A673 (cell line): ENCODE measurements around the gene NAT16. TPM values are rescaled to one million over a fixed set of nuclear protein-coding genes. Genes with fewer than 3 reads are reported as not detected.

Source experiments
- BruUV-seq: library from RNA; stranded (reverse); fragments of 400-500 nt; replicated peaks from 2 replicates; lab custom pipeline; 2021; lab: Mats Ljungman, UMichigan
- CTCF ChIA-PET: fragments of 300-600 bp; sonication (Branson Sonifier 250); formaldehyde crosslinking; loops from one replicate; lab custom pipeline; 2022; ENCODE audit warnings: antibody characterized with exemption; lab: Charles Lee
- POLR2A ChIA-PET: fragments of 300-600 bp; sonication (Branson Sonifier 250); formaldehyde crosslinking; loops from one replicate; lab custom pipeline; 2022; ENCODE audit warnings: antibody characterized with exemption; ENCODE audit not compliant: low non-redundant PET; lab: Charles Lee
- DNase-seq: peaks from one replicate; pipeline ENCODE4 v3.0.0-alpha.2; 2015; ENCODE audit warnings: low spot score
- H3K27ac ChIP-seq: fragments of 200-600 bp; sonication (generic); 2 replicates; pipeline ENCODE4 v1.5.1; 2016; ENCODE audit warnings: mixed run types, low read depth, mild to moderate bottlenecking, mixed read lengths, antibody characterized with exemption, low read length; ENCODE audit not compliant: poor library complexity, severe bottlenecking
- H3K27me3 ChIP-seq: fragments of 200-600 bp; sonication (generic); replicated peaks from 2 replicates; pipeline ENCODE4 v1.6.1; 2017; ENCODE audit warnings: mixed run types, low read depth, mild to moderate bottlenecking, mixed read lengths, antibody characterized with exemption, low read length; ENCODE audit not compliant: insufficient read depth, poor library complexity
- H3K36me3 ChIP-seq: fragments of 200-600 bp; sonication (generic); 2 replicates; pipeline ENCODE4 v1.6.1; 2016; ENCODE audit warnings: mixed run types, mild to moderate bottlenecking, mixed read lengths, antibody characterized with exemption, low read length; ENCODE audit not compliant: insufficient read depth, poor library complexity, severe bottlenecking
- H3K4me1 ChIP-seq: fragments of 200-600 bp; sonication (generic); 2 replicates; pipeline ENCODE4 v1.6.1; 2017; ENCODE audit warnings: mixed run types, mild to moderate bottlenecking, mixed read lengths, antibody characterized with exemption, low read length; ENCODE audit not compliant: insufficient read depth, poor library complexity, severe bottlenecking
- H3K4me3 ChIP-seq: fragments of 200-600 bp; sonication (generic); 2 replicates; pipeline ENCODE4 v1.5.1; 2016; ENCODE audit warnings: low read depth, mixed run types, mild to moderate bottlenecking, mixed read lengths, low read length; ENCODE audit not compliant: poor library complexity, severe bottlenecking
- H3K9me3 ChIP-seq: fragments of 200-600 bp; sonication (generic); 2 replicates; pipeline ENCODE4 v1.6.1; 2016; ENCODE audit warnings: mixed run types, low read depth, mild to moderate bottlenecking, mixed read lengths, antibody characterized with exemption, low read length; ENCODE audit not compliant: poor library complexity, severe bottlenecking
- CTCF ChIP-seq: fragments of 300-800, 200-600 bp; sonication (generic); conservative IDR thresholded peaks from 2 replicates; pipeline ENCODE4 v1.5.1; 2017; ENCODE audit warnings: low read depth, mild to moderate bottlenecking, antibody characterized with exemption, low read length, moderate library complexity, mixed read lengths
- EZH2 ChIP-seq: fragments of 200-600 bp; sonication (generic); IDR thresholded peaks from 2 replicates; pipeline ENCODE4 v1.6.1; 2017; ENCODE audit warnings: borderline replicate concordance, low read depth, mild to moderate bottlenecking, mixed read lengths, antibody characterized with exemption, low read length; ENCODE audit not compliant: poor library complexity, severe bottlenecking
- intact Hi-C: fragments of 100-400 bp; cut with micrococcal nuclease; formaldehyde crosslinking; loops from one replicate; pipeline ENCODE4 v1.10.0; 2022; ENCODE audit not compliant: unreplicated experiment
- total RNA-seq: library from RNA; stranded (reverse); gene quantifications from 2 replicates; pipeline ENCODE4 v1.2.3, GENCODE V29; 2021

NAT16 gene
- total RNA-seq, 1 experiment from 2014 or later = not detected

DNA sequence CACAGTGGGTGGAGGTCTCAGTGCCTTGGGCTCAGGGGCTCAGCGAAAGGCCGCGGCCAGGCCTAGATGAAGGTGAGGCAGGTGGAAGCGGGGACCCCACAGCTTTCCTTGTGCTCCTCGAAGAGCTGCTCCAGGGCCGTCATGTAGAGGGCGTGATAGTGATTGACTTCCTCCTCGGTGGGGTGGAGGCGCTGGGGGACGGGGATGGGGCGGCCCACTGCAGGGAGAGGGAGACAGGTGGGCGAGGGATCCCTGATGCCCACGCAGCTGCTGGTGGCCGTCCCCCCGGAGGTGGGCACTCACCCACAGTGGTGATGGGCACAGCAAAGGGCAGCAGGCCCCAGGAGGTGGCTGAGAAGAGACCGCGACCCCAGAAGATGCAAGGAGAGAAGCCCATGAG, 15.8 kb upstream of the NAT16 start:
- POLR2A ChIA-PET = no interaction called here

GRCh38 chr7:101189109-101189508, 9.0 kb upstream of the NAT16 start:
- BruUV-seq = no TSS peak
- ChIA-PET POLR2A (no interaction called here), CTCF (no interaction called here)
- Histone ChIP-seq H3K27me3 (no peaks in the 10 kb centered on the region), H3K9me3 (no peaks in the 10 kb centered on the region), H3K36me3 (no peaks in the 10 kb centered on the region), H3K4me3 (no peak overlapping the region), H3K4me1 (no peaks in the 10 kb centered on the region), H3K27ac (no peak overlapping the region)
- TF ChIP-seq CTCF (no peak), EZH2 (no peak)
- DNase-seq = no peak
- intact Hi-C loops = no loop called here

More for the DNA sequence above, 15.8 kb upstream of the NAT16 start:
- Histone ChIP-seq H3K27ac (no peak overlapping the region), H3K27me3 (no peaks in the 10 kb centered on the region), H3K4me1 (no peaks in the 10 kb centered on the region), H3K9me3 (no peaks in the 10 kb centered on the region), H3K36me3 (no peaks in the 10 kb centered on the region), H3K4me3 (no peak overlapping the region)
- no peak for DNase-seq
- intact Hi-C loops = loop anchor here (10.0 kb wide), 1 partner anchor 301 kb away; the partner anchor contains the start of gene ACHE
- TF ChIP-seq CTCF (no peak), EZH2 (no peak)
- no TSS peak for BruUV-seq
- CTCF ChIA-PET = interaction anchor here (0.6 kb wide), 1 partner anchor 106 kb away, joined by 6 read pairs; no protein-coding TSS in a partner anchor

DNA sequence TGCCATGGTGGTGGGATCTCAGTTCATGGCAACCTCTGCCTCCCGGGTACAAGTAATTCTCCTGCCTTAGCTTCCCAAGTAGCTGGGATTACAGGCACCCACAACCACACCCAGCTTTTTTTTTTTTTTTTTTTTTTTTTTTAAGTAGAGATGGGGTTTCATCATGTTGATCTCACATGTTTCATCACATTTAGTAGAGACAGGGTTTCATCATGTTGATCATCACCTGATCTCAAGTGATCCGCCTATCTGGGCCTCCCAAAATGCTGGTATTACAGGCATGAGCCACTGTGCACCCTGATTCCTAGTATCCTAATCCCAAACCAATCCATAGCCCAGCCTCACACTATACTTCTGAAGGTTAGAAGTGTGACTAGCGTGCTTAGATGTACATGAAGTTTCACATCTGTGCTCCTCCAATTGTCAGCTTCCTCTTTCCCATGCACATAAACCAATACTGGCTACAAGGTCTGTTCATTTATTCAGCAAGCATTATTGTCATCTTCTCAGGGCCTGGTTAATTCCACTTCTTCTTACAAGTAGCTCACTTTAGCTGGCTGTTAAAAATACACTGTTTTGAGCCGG, 6.8 kb upstream of the NAT16 start:
- no peak overlapping the region for H3K4me3 ChIP-seq
- no peak for TF ChIP-seq EZH2
- no peak for TF ChIP-seq CTCF
- H3K27ac ChIP-seq = no peak overlapping the region
- no peaks in the 10 kb centered on the region for H3K4me1 ChIP-seq
- H3K27me3 ChIP-seq = no peaks in the 10 kb centered on the region
- intact Hi-C loops = no loop called here
- ChIA-PET POLR2A (interaction anchor here (0.7 kb wide), 1 partner anchor 235 kb away, joined by 6 read pairs; no protein-coding TSS in a partner anchor), CTCF (interaction anchor here (0.7 kb wide), 1 partner anchor 276 kb away, joined by 3 read pairs; no protein-coding TSS in a partner anchor)
- no TSS peak for BruUV-seq
- H3K9me3 ChIP-seq = no peaks in the 10 kb centered on the region
- DNase-seq = no peak
- H3K36me3 ChIP-seq = no peaks in the 10 kb centered on the region
